ENCODE results near the gene UPK3A.

- TF ChIP-seq EP300 (IDR thresholded peaks at IDR 0.05) = no peak
- TF ChIP-seq CTCF (IDR thresholded peaks at IDR 0.05) = no peak
- TF ChIP-seq POLR2AphosphoS5 (IDR thresholded peaks at IDR 0.05) = no peak
- no peak for TF ChIP-seq POLR2A (IDR thresholded peaks at IDR 0.05; ENCODE audit: low read depth)
These were observed 23.2 kb upstream of the UPK3A start for GRCh38 chr22:45261407-45262088.
